ENCODE data around the gene GPD2.
"Not testable (repeated sequence)": the region's sequence is repeated elsewhere in the genome, so short reads cannot be mapped to it uniquely, and the experiment has no call there.

GPD2 gene

GRCh38 chr2:156518138-156518537, 82.0 kb downstream of the GPD2 start:
- no peak overlapping the region for H3K4me3 ChIP-seq (ENCODE audit: low read depth, low read length)
- H3K9me3 ChIP-seq (ENCODE audit: control insufficient read depth, low read length) = no peaks in the 10 kb centered on the region
- H3K9ac ChIP-seq = no peak overlapping the region
- no peaks in the 10 kb centered on the region for H3K4me1 ChIP-seq
- no peak overlapping the region for H3K27ac ChIP-seq
- TF ChIP-seq, protein P1, sequence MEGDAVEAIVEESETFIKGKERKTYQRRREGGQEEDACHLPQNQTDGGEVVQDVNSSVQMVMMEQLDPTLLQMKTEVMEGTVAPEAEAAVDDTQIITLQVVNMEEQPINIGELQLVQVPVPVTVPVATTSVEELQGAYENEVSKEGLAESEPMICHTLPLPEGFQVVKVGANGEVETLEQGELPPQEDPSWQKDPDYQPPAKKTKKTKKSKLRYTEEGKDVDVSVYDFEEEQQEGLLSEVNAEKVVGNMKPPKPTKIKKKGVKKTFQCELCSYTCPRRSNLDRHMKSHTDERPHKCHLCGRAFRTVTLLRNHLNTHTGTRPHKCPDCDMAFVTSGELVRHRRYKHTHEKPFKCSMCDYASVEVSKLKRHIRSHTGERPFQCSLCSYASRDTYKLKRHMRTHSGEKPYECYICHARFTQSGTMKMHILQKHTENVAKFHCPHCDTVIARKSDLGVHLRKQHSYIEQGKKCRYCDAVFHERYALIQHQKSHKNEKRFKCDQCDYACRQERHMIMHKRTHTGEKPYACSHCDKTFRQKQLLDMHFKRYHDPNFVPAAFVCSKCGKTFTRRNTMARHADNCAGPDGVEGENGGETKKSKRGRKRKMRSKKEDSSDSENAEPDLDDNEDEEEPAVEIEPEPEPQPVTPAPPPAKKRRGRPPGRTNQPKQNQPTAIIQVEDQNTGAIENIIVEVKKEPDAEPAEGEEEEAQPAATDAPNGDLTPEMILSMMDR (IDR thresholded peaks at IDR 0.05) = no peak
- H3K36me3 ChIP-seq (ENCODE audit: control insufficient read depth, insufficient read depth, low read length) = no peaks in the 10 kb centered on the region
- no peaks in the 10 kb centered on the region for H3K27me3 ChIP-seq (ENCODE audit: control insufficient read depth, insufficient read depth, low read length)
- no peaks in the 10 kb centered on the region for H3K79me2 ChIP-seq
- no peak overlapping the region for H3K4me2 ChIP-seq (ENCODE audit: low read length)
- H2AFZ ChIP-seq = no peak overlapping the region

GRCh38 chr2:156522864-156523440, 86.8 kb downstream of the GPD2 start:
- Histone ChIP-seq H3K79me2 (no peaks in the 10 kb centered on the region), H3K4me1 (no peaks in the 10 kb centered on the region), H3K4me2 (ENCODE audit: low read length) (no peak overlapping the region), H3K27ac (no peak overlapping the region), H3K9me3 (ENCODE audit: control insufficient read depth, low read length) (no peaks in the 10 kb centered on the region), H3K9ac (no peak overlapping the region), H3K4me3 (ENCODE audit: low read depth, low read length) (no peak overlapping the region), H3K36me3 (ENCODE audit: control insufficient read depth, insufficient read depth, low read length) (no peaks in the 10 kb centered on the region), H3K27me3 (ENCODE audit: control insufficient read depth, insufficient read depth, low read length) (no peaks in the 10 kb centered on the region), H2AFZ (no peak overlapping the region)
- TF ChIP-seq, protein P1 (IDR thresholded peaks at IDR 0.05) = no peak

GRCh38 chr2:156526950-156527636, 90.9 kb downstream of the GPD2 start:
- Histone ChIP-seq H3K36me3 (ENCODE audit: control insufficient read depth, insufficient read depth, low read length) (no peaks in the 10 kb centered on the region), H3K79me2 (no peaks in the 10 kb centered on the region), H2AFZ (no peak overlapping the region), H3K9me3 (ENCODE audit: control insufficient read depth, low read length) (no peaks in the 10 kb centered on the region), H3K4me3 (ENCODE audit: low read depth, low read length) (no peak overlapping the region), H3K27ac (no peak overlapping the region), H3K4me2 (ENCODE audit: low read length) (no peak overlapping the region), H3K9ac (no peak overlapping the region), H3K27me3 (ENCODE audit: control insufficient read depth, insufficient read depth, low read length) (no peaks in the 10 kb centered on the region), H3K4me1 (no peaks in the 10 kb centered on the region)
- TF ChIP-seq, protein P1 (IDR thresholded peaks at IDR 0.05) = no peak

GRCh38 chr2:156528583-156528982, 92.4 kb downstream of the GPD2 start:
- H3K27ac ChIP-seq; H3K4me2 ChIP-seq (ENCODE audit: low read length); H3K9ac ChIP-seq; H3K27me3 ChIP-seq (ENCODE audit: control insufficient read depth, insufficient read depth, low read length); H3K4me3 ChIP-seq (ENCODE audit: low read depth, low read length); H3K79me2 ChIP-seq; H3K4me1 ChIP-seq; H3K36me3 ChIP-seq (ENCODE audit: control insufficient read depth, insufficient read depth, low read length); H3K9me3 ChIP-seq (ENCODE audit: control insufficient read depth, low read length); H2AFZ ChIP-seq: not testable (repeated sequence)

DNA sequence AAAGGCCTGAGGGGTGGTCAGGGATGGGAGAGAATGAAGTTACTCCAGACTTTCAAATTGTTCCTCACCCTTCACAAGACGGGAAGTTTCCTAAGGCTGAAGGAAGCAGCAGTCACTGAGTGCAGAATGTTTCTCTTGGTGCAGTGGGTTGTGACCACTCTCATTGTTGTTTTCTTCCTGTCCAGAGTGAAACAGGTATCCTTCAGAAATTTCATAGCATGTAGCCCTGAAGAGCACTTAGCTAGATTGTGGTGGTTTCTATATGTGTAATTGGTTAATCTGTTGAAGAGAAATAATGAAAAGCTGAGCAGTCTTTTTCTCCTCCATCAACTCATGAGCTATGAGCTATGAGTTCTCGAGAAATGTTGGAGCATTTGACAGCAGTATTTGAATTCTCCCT, 96.8 kb downstream of the GPD2 start:
- H3K4me1 ChIP-seq = no peaks in the 10 kb centered on the region
- H3K9me3 ChIP-seq (ENCODE audit: control insufficient read depth, low read length) = no peaks in the 10 kb centered on the region
- no peaks in the 10 kb centered on the region for H3K27me3 ChIP-seq (ENCODE audit: control insufficient read depth, insufficient read depth, low read length)
- no peak overlapping the region for H3K4me2 ChIP-seq (ENCODE audit: low read length)
- no peak overlapping the region for H3K9ac ChIP-seq
- H3K27ac ChIP-seq = no peak overlapping the region
- no peak overlapping the region for H2AFZ ChIP-seq
- no peaks in the 10 kb centered on the region for H3K36me3 ChIP-seq (ENCODE audit: control insufficient read depth, insufficient read depth, low read length)
- H3K4me3 ChIP-seq (ENCODE audit: low read depth, low read length) = no peak overlapping the region
- TF ChIP-seq, protein P1 (IDR thresholded peaks at IDR 0.05) = no peak
- H3K79me2 ChIP-seq = no peaks in the 10 kb centered on the region

Measured in parathyroid adenoma (tissue), 2 donors.